GM12892 (cell line): ENCODE measurements around the gene FAM222B.

Source experiments
- POLR2A ChIP-seq: IDR thresholded peaks from 2 replicates; pipeline ENCODE4 v1.6.1; 2011; ENCODE audit warnings: low read depth, low read length, control low read depth
- POLR2AphosphoS5 ChIP-seq: IDR thresholded peaks from 2 replicates; pipeline ENCODE4 v1.6.1; 2011; ENCODE audit warnings: low read depth, low read length, control low read depth

DNA sequence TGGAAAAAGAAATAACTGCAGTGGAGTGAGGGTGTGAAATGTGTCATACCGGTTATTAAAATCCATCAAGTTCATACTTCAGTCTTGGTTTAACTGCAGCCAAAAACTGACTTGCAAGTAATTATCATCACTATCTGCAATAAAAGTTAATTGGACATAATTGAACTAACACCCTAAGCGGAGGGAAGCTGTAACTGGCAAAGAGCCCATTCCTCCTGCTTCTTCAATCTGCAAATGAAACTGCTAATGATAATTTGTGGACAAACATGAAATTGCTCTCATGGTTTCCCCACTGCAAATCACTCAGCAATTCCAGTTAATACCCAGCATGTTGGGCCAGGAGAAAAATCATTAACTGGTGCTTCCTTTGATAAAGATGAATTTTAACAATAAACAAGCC, 46.5 kb downstream of the FAM222B start:
- TF ChIP-seq POLR2A: no peak
- no peak for TF ChIP-seq POLR2AphosphoS5
